ENCODE measurements around the gene CNIH4.
A peak's percentile ranks its signal among the peaks of the same experiment; 100 is the strongest.

Gene CNIH4

GRCh38 chr1:224325959-224326358 lies 30.7 kb upstream of the CNIH4 start:
- no peak overlapping the region for H3K27ac ChIP-seq
- H3K27me3 ChIP-seq (ENCODE audit: insufficient read depth, low read depth, severe bottlenecking) = no peaks in the 10 kb centered on the region
- no peak for TF ChIP-seq CTCF (IDR thresholded peaks at IDR 0.05; ENCODE audit: low read depth, low read length)
- DNase-seq = no peak
- H3K4me3 ChIP-seq (ENCODE audit: low read depth, low read length) = no peak overlapping the region
- no peaks in the 10 kb centered on the region for H3K36me3 ChIP-seq
- H3K9me3 ChIP-seq (ENCODE audit: severe bottlenecking) = no peaks in the 10 kb centered on the region

- Histone ChIP-seq H3K9me3 (ENCODE audit: severe bottlenecking) (no peaks in the 10 kb centered on the region), H3K27ac (no peak overlapping the region), H3K4me3 (ENCODE audit: low read depth, low read length) (no peak overlapping the region), H3K36me3 (no peaks in the 10 kb centered on the region), H3K27me3 (ENCODE audit: insufficient read depth, low read depth, severe bottlenecking) (no peaks in the 10 kb centered on the region)
- no peak for TF ChIP-seq CTCF (IDR thresholded peaks at IDR 0.05; ENCODE audit: low read depth, low read length)
- DNase-seq = no peak
Observed at GRCh38 chr1:224328644-224329043, 28.0 kb upstream of the CNIH4 start.

- no peak for TF ChIP-seq CTCF (IDR thresholded peaks at IDR 0.05; ENCODE audit: low read depth, low read length)
- H3K27me3 ChIP-seq (ENCODE audit: insufficient read depth, low read depth, severe bottlenecking) = no peaks in the 10 kb centered on the region
- no peaks in the 10 kb centered on the region for H3K9me3 ChIP-seq (ENCODE audit: severe bottlenecking)
- no peaks in the 10 kb centered on the region for H3K36me3 ChIP-seq
- peak overlapping the region; percentile 98 for H3K27ac ChIP-seq
- peak overlapping the region; percentile 88 for H3K4me3 ChIP-seq (ENCODE audit: low read depth, low read length)
- DNase-seq = no peak
Observed at GRCh38 chr1:224329484-224329841, 27.2 kb upstream of the CNIH4 start.

GRCh38 chr1:224329842-224330753 lies 26.6 kb upstream of the CNIH4 start, which contains the start of gene NVL:
Gene NVL (minus strand): TSS chr1:224330172. CDS start chr1:224330127, 45 bp downstream.
- H3K4me3 ChIP-seq (ENCODE audit: low read depth, low read length) = peak within 1 kb of the TSS; percentile 88
- H3K9me3 ChIP-seq (ENCODE audit: severe bottlenecking) = no peaks in the 10 kb centered on the region
- H3K36me3 ChIP-seq = no peaks in the 10 kb centered on the region
- no peaks in the 10 kb centered on the region for H3K27me3 ChIP-seq (ENCODE audit: insufficient read depth, low read depth, severe bottlenecking)
- peak; percentile 77 for DNase-seq
- H3K27ac ChIP-seq = peak within 1 kb of the TSS; percentile 98
- no peak for TF ChIP-seq CTCF (IDR thresholded peaks at IDR 0.05; ENCODE audit: low read depth, low read length)

- Histone ChIP-seq H3K27me3 (ENCODE audit: insufficient read depth, low read depth, severe bottlenecking) (no peaks in the 10 kb centered on the region), H3K9me3 (ENCODE audit: severe bottlenecking) (no peaks in the 10 kb centered on the region), H3K27ac (no peak overlapping the region), H3K4me3 (ENCODE audit: low read depth, low read length) (no peak overlapping the region), H3K36me3 (no peaks in the 10 kb centered on the region)
- no peak for DNase-seq
- no peak for TF ChIP-seq CTCF (IDR thresholded peaks at IDR 0.05; ENCODE audit: low read depth, low read length)
Observed at GRCh38 chr1:224331326-224331725, 25.4 kb upstream of the CNIH4 start.

Data from WERI-Rb-1 (cell line).